ENCODE measurements around the gene PLAU. TPM values are rescaled to one million over a fixed set of nuclear protein-coding genes. Genes with fewer than 3 reads are reported as not detected.

Gene PLAU
- total and polyA plus RNA-seq, 9 of the 15 experiments (the other 6 are each of a cell fraction or from before 2014, with no cell fraction given), result 2.1 to 16.9 (median 3.3) TPM

GRCh38 chr10:73878365-73878764 is 32.6 kb upstream of the PLAU start:
- Histone ChIP-seq H4K20me1 (replicated peaks; ENCODE audit: control insufficient read depth, insufficient read depth, low read length) (peaks cover under 1% of the 10 kb centered on the region; the same call in 1 of the 2 replicates), H3K9ac (ENCODE audit: insufficient read depth in 1 of 2, low read depth in 2 of 2, low read length in 2 of 2) (no peak overlapping the region), H3K4me2 (ENCODE audit: insufficient read depth, low read length) (no peak overlapping the region), H3K79me2 (ENCODE audit: control insufficient read depth, insufficient read depth, low read length) (peaks cover 1% of the 10 kb centered on the region; the same call in 2 of the 3 replicates), H3K9me3 (replicated peaks; ENCODE audit: control insufficient read depth, insufficient read depth, low read depth, low read length) (no peaks in the 10 kb centered on the region), H2AFZ (ENCODE audit: low read depth, low read length) (no peak overlapping the region), H3K36me3 (ENCODE audit: control insufficient read depth, insufficient read depth, low read length) (no peaks in the 10 kb centered on the region), H3K27ac (ENCODE audit: extremely low read depth, low read depth, low read length) (no peak overlapping the region), H3K27me3 (ENCODE audit: control insufficient read depth in 2 of 2, insufficient read depth in 2 of 2, low read length in 2 of 2) (no peaks in the 10 kb centered on the region), H3K4me3 (no peak overlapping the region), H3K9me1 (ENCODE audit: control insufficient read depth, insufficient read depth, low read length) (no peaks in the 10 kb centered on the region), H3K4me1 (replicated peaks in 1 of 2; ENCODE audit: control insufficient read depth in 2 of 2, insufficient read depth in 2 of 2, low read length in 2 of 2) (peaks cover 22 to 32% of the 10 kb centered on the region in 2 experiments; a peak in 4 of 5 replicates)
- ATAC-seq (no peak), DNase-seq (ENCODE audit: extremely low read depth in 1 of 4, low spot score in 3 of 4) (no peak), FAIRE-seq (no peak)
- CTCF ChIA-PET (ENCODE audit: low intra/inter-chr PET ratio), result no interaction called here
- POLR2A ChIA-PET, result interaction anchor here (0.6 to 1.3 kb wide), 2 partner anchors 11 to 130 kb away, joined by 3 to 5 read pairs; no protein-coding TSS in a partner anchor
- no TSS peak for BruUV-seq (replicated peaks)
- TF ChIP-seq MCM7 (IDR thresholded peaks at IDR 0.05) (no peak), KDM1A (IDR thresholded peaks at IDR 0.05) (0 out of 4 replicates have a peak, but pooled peaks of 1 of the 2 experiments have one; percentile 23), ETV5 (CRISPR knock-in tag; IDR thresholded peaks at IDR 0.05; ENCODE audit: low read depth) (no peak), RBM25 (IDR thresholded peaks at IDR 0.05; ENCODE audit: low read depth, low read length, severe bottlenecking) (peak; percentile 23), RFX5 (IDR thresholded peaks at IDR 0.05; ENCODE audit: low read depth, low read length) (no peak), GTF2A2 (tag; IDR thresholded peaks at IDR 0.05) (no peak), PHF20 (IDR thresholded peaks at IDR 0.05; ENCODE audit: partially characterized antibody) (no peak), ZNF121 (CRISPR knock-in tag; conservative IDR thresholded peaks at IDR 0.05) (peak; percentile 92), CBX5 (IDR thresholded peaks at IDR 0.05; ENCODE audit: borderline replicate concordance, low read depth) (no peak), BCOR (IDR thresholded peaks at IDR 0.05) (peak; percentile 34; the same call in 1 of the 2 replicates), ILK (tag; IDR thresholded peaks at IDR 0.05; ENCODE audit: borderline replicate concordance, low read depth) (no peak)
- in situ Hi-C loops (cut with MboI) (loop anchor here (5.0 to 10.0 kb wide), 3 partner anchors 101 to 626 kb away; partner anchors contain the start of gene MRPS16), intact Hi-C loops (cut with micrococcal nuclease) (loop anchor here (2.0 kb wide), 2 partner anchors 68 to 226 kb away; partner anchors contain the start of gene NDST2)
- WGBS (ENCODE audit: insufficient coverage, low coverage, missing lambda C conversion rate), result 29% methylated on average over 1 of the region's 1 CpG

Data from K562 (cell line).